ENCODE results near the gene PTMA. TPM values are rescaled to one million over a fixed set of nuclear protein-coding genes. Genes with fewer than 3 reads are reported as not detected.

The PTMA gene
- total RNA-seq, 2 experiments from 2014 or later = 2,780 to 3,053 TPM

DNA sequence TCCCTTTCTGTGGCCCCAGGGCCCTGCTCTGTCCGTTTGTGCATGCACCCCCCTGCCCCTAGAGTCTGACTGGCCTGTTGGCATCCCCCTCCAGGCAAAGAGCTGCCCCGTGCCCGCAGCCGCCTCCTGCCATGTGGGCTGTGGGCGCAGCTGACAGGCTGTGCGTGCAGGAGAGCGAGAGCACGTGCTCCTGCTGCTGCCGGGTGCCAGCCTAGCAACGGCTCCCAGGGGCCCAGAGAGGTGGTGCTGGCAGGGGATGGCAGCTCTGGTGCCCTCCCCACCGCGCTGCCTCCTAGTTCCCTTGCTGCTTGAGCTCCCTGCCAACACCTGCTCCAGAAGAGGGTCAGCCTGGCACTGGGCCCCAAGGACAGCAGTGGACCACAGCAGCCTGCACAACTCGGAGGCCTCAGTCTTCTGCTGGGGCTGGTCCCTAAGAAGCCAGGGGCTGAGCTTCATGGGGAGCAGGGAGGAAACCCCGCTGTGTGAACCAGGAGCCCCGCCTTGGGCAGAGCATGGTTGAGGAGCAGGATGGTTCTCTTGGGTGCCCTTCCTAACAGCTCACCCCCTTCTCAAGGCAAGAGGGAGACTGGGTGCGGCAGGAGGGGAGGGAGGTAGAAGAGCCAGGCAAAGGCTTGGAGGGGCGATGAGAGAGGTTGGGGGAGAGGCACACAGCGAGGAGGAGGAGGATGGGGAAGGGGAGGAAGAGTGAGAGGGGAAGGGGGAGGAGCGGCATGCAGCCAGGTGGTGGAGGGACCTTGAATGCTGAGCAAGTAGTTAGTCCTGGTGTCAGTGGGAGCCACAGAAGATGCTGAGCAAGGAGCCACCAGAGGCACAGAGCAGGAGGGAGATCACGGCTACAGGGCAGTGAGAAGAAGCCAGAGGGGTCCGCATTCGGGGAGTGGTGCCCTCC, 23.8 kb upstream of the PTMA start:
- ChIA-PET CTCF (ENCODE audit: unreplicated experiment) (interaction anchor here (0.6 to 2.1 kb wide), 9 partner anchors 9 to 75 kb away, joined by 3 to 15 read pairs (median 4); no protein-coding TSS in a partner anchor), POLR2A (interaction anchor here (0.7 to 9.2 kb wide), 11 partner anchors 10 to 71 kb away, joined by 3 to 102 read pairs (median 6); partner anchors contain the start of gene PTMA)
- peak; percentile 55 for DNase-seq (ENCODE audit: low spot score)
- Histone ChIP-seq H3K27ac (ENCODE audit: low read depth, low read length, poor library complexity, severe bottlenecking) (peak overlapping the region; percentile 71), H4K20me1 (ENCODE audit: insufficient read depth, low read length) (no peaks in the 10 kb centered on the region), H2AFZ (ENCODE audit: low read length) (peak overlapping the region; percentile 10; the same call in 1 of the 2 replicates), H3K4me1 (ENCODE audit: insufficient read depth, low read length, poor library complexity, severe bottlenecking) (peaks cover 87% of the 10 kb centered on the region), H3K36me3 (ENCODE audit: insufficient read depth, low read length) (no peaks in the 10 kb centered on the region), H3K4me2 (ENCODE audit: low read length) (peak overlapping the region; percentile 76), H3K79me2 (ENCODE audit: insufficient read depth, low read depth, low read length) (no peaks in the 10 kb centered on the region), H3K4me3 (ENCODE audit: low read depth, low read length, poor library complexity, severe bottlenecking) (peak overlapping the region; percentile 68), H3K9me3 (ENCODE audit: low read length) (no peaks in the 10 kb centered on the region), H3K9me2 (ENCODE audit: insufficient read depth, low read length) (no peaks in the 10 kb centered on the region)
- BruUV-seq (replicated peaks) = no TSS peak
- intact Hi-C loops (cut with micrococcal nuclease; ENCODE audit: unreplicated experiment) = no loop called here
- TF ChIP-seq, protein P1, sequence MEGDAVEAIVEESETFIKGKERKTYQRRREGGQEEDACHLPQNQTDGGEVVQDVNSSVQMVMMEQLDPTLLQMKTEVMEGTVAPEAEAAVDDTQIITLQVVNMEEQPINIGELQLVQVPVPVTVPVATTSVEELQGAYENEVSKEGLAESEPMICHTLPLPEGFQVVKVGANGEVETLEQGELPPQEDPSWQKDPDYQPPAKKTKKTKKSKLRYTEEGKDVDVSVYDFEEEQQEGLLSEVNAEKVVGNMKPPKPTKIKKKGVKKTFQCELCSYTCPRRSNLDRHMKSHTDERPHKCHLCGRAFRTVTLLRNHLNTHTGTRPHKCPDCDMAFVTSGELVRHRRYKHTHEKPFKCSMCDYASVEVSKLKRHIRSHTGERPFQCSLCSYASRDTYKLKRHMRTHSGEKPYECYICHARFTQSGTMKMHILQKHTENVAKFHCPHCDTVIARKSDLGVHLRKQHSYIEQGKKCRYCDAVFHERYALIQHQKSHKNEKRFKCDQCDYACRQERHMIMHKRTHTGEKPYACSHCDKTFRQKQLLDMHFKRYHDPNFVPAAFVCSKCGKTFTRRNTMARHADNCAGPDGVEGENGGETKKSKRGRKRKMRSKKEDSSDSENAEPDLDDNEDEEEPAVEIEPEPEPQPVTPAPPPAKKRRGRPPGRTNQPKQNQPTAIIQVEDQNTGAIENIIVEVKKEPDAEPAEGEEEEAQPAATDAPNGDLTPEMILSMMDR (conservative IDR thresholded peaks at IDR 0.05; ENCODE audit: low read length) = no peak
- TF ChIP-seq EZH2phosphoT487 (IDR thresholded peaks at IDR 0.05; ENCODE audit: borderline replicate concordance, low read depth, low read length) = no peak

DNA sequence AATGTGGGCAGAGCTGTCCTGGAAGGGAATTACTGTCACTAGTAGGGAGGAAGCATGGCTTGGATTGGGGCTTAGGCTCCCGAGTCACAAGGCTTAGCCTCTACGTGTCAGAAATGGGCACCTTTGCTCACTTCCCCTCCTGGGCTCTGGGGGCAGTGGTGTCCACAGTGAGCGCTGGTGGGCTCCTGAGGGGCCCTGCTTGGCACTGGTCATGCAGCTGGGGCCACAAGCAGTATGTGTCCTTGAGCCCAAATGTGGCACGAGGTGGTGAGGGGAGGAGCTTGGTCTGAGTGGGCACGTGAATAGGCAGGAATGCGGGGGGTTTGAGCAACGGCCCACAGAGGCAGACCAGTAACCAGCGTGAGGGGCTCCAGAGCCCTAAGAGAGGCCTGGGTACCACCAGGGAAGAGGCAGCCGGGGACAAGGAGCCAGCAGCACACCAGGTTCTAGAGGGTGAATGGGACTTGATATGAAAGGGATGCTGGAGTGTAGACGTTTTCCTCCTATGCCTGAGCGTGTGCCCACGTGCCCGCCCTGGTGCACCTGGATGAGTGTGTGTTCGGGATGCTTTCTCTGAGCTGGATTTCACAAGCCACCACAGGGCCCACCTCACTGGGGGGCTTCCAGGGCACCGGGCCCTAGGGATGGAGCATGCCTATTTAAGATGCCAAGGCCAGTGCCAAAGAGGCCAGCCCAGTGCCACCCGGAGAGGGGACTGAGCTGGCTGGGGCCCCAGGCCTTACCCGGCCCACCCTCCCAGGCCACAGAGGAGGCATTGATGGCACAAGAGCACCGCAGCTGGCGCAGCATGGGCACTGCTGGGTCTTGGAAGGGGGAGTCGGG, 22.8 kb upstream of the PTMA start:
- H3K79me2 ChIP-seq (ENCODE audit: insufficient read depth, low read depth, low read length) = no peaks in the 10 kb centered on the region
- H3K4me3 ChIP-seq (ENCODE audit: low read depth, low read length, poor library complexity, severe bottlenecking) = peak overlapping the region; percentile 68

More for the DNA sequence above, 22.8 kb upstream of the PTMA start:
- Histone ChIP-seq H3K9me3 (ENCODE audit: low read length) (no peaks in the 10 kb centered on the region), H3K4me1 (ENCODE audit: insufficient read depth, low read length, poor library complexity, severe bottlenecking) (peaks cover 87% of the 10 kb centered on the region), H2AFZ (ENCODE audit: low read length) (no peak overlapping the region), H4K20me1 (ENCODE audit: insufficient read depth, low read length) (no peaks in the 10 kb centered on the region), H3K36me3 (ENCODE audit: insufficient read depth, low read length) (no peaks in the 10 kb centered on the region), H3K9me2 (ENCODE audit: insufficient read depth, low read length) (no peaks in the 10 kb centered on the region), H3K4me2 (ENCODE audit: low read length) (peak overlapping the region; percentile 76), H3K27ac (ENCODE audit: low read depth, low read length, poor library complexity, severe bottlenecking) (peak overlapping the region; percentile 71)
- TF ChIP-seq, protein P1 (conservative IDR thresholded peaks at IDR 0.05; ENCODE audit: low read length) = peak; percentile 71
- no peak for TF ChIP-seq EZH2phosphoT487 (IDR thresholded peaks at IDR 0.05; ENCODE audit: borderline replicate concordance, low read depth, low read length)
- ChIA-PET POLR2A (interaction anchor here (1.2 to 9.2 kb wide), 10 partner anchors 11 to 32 kb away, joined by 3 to 102 read pairs (median 6); partner anchors contain the start of gene PTMA), CTCF (ENCODE audit: unreplicated experiment) (interaction anchor here (0.6 to 2.1 kb wide), 6 partner anchors 9 to 73 kb away, joined by 3 to 15 read pairs (median 4); no protein-coding TSS in a partner anchor)
- DNase-seq (ENCODE audit: low spot score) = peak; percentile 77
- no TSS peak for BruUV-seq (replicated peaks)
- intact Hi-C loops (cut with micrococcal nuclease; ENCODE audit: unreplicated experiment) = loop anchor here (2.0 kb wide), 1 partner anchor 29 kb away; no protein-coding TSS in a partner anchor
